Neuronal stem cell (in vitro differentiated cells): ENCODE measurements around the gene C19orf47.

ENCODE experiments used
- DNase-seq: peaks from one replicate; pipeline ENCODE4 v3.0.0-alpha.2; 2013; ENCODE audit warnings: low spot score
- H2AFZ ChIP-seq: one replicate; pipeline ENCODE4 v1.6.1; 2013; ENCODE audit warnings: mild to moderate bottlenecking, low read length, inconsistent platforms
- H2AK5ac ChIP-seq: 2 replicates; pipeline ENCODE4 v1.6.1; 2013; ENCODE audit warnings: low read depth, mild to moderate bottlenecking, inconsistent platforms, low read length, moderate library complexity, mixed read lengths
- H2BK120ac ChIP-seq: 2 replicates; pipeline ENCODE4 v1.6.1; 2013; ENCODE audit warnings: low read depth, mild to moderate bottlenecking, inconsistent platforms, low read length, moderate library complexity, mixed read lengths
- H2BK12ac ChIP-seq: one replicate; pipeline ENCODE4 v1.6.1; 2013; ENCODE audit warnings: low read length, inconsistent platforms
- H2BK15ac ChIP-seq: 2 replicates; pipeline ENCODE4 v1.6.1; 2013; ENCODE audit warnings: mild to moderate bottlenecking, low read length, inconsistent platforms, mixed read lengths
- H2BK5ac ChIP-seq: one replicate; pipeline ENCODE4 v1.6.1; 2013; ENCODE audit warnings: inconsistent platforms, mild to moderate bottlenecking, low read length, moderate library complexity
- H3K14ac ChIP-seq: one replicate; pipeline ENCODE4 v1.6.1; 2013; ENCODE audit warnings: low read length, inconsistent platforms
- H3K18ac ChIP-seq: 2 replicates; pipeline ENCODE4 v1.6.1; 2013; ENCODE audit warnings: low read length, inconsistent platforms
- H3K23ac ChIP-seq: 2 replicates; pipeline ENCODE4 v1.6.1; 2013; ENCODE audit warnings: low read depth, mild to moderate bottlenecking, mixed read lengths, low read length, inconsistent platforms; ENCODE audit not compliant: poor library complexity
- H3K27ac ChIP-seq: replicated peaks from 3 replicates; pipeline ENCODE4 v1.5.1; 2013; ENCODE audit warnings: low read length, inconsistent platforms
- H3K27me3 ChIP-seq, 3 experiments: 2 replicates each; pipeline ENCODE4 v1.6.1; 2013; ENCODE audit warnings: low read length in 3 of 3, mild to moderate bottlenecking in 2 of 3, inconsistent platforms in 1 of 3, low read depth in 1 of 3, mixed read lengths in 1 of 3, moderate library complexity in 1 of 3; ENCODE audit not compliant: control insufficient read depth in 3 of 3, insufficient read depth in 3 of 3
- H3K36me3 ChIP-seq, 2 donors: replicated peaks in 1 of 2; 2 replicates each; pipeline ENCODE4 v1.6.1; 2013; ENCODE audit warnings: low read length in 2 of 2; ENCODE audit not compliant: control insufficient read depth in 2 of 2, insufficient read depth in 2 of 2
- H3K4ac ChIP-seq: 2 replicates; pipeline ENCODE4 v1.6.1; 2013; ENCODE audit warnings: inconsistent platforms, mild to moderate bottlenecking, low read length, moderate library complexity
- H3K4me1 ChIP-seq, 2 donors: 1 replicate in 1 of 2; 2 replicates in 1 of 2; pipeline ENCODE4 v1.6.1; 2013; ENCODE audit warnings: low read length in 2 of 2, low read depth in 1 of 2; ENCODE audit not compliant: control insufficient read depth in 2 of 2, insufficient read depth in 1 of 2
- H3K4me2 ChIP-seq: one replicate; pipeline ENCODE4 v1.6.1; 2013; ENCODE audit warnings: mild to moderate bottlenecking, low read length, inconsistent platforms; ENCODE audit not compliant: insufficient read depth, poor library complexity, severe bottlenecking
- H3K4me3 ChIP-seq, 2 donors: 2 replicates each; pipeline ENCODE4 v1.5.1; 2013; ENCODE audit warnings: low read length in 2 of 2, mild to moderate bottlenecking in 2 of 2, inconsistent platforms in 1 of 2, moderate library complexity in 1 of 2
- H3K79me1 ChIP-seq: one replicate; pipeline ENCODE4 v1.6.1; 2013; ENCODE audit warnings: low read depth, mild to moderate bottlenecking, inconsistent platforms, low read length, moderate library complexity
- H3K9ac ChIP-seq: one replicate; pipeline ENCODE4 v1.6.1; 2013; ENCODE audit warnings: mild to moderate bottlenecking, low read depth, low read length, inconsistent platforms; ENCODE audit not compliant: poor library complexity
- H3K9me3 ChIP-seq, 2 donors: replicated peaks in 1 of 2; 2 replicates each; pipeline versions ENCODE3 to v1.6.1; 2013; ENCODE audit warnings: low read length in 2 of 2, mild to moderate bottlenecking in 2 of 2, inconsistent platforms in 1 of 2, low read depth in 1 of 2, mixed read lengths in 1 of 2, moderate library complexity in 1 of 2; ENCODE audit not compliant: control insufficient read depth in 2 of 2, insufficient read depth in 1 of 2
- H4K8ac ChIP-seq: one replicate; pipeline ENCODE4 v1.6.1; 2013; ENCODE audit warnings: low read depth, mild to moderate bottlenecking, inconsistent platforms, low read length, moderate library complexity
- H4K91ac ChIP-seq: one replicate; pipeline ENCODE4 v1.6.1; 2013; ENCODE audit warnings: low read length, low read depth, mild to moderate bottlenecking, inconsistent platforms; ENCODE audit not compliant: poor library complexity
- WGBS, 2 donors: extraction: QIAGEN DNeasy Blood & Tissue Kit; methylation state at CpG; one replicate each; pipeline ENCODE4 v1.1.7; 2013; ENCODE audit warnings: missing lambda C conversion rate in 2 of 2, mixed read lengths in 1 of 2; ENCODE audit not compliant: insufficient read length in 2 of 2, insufficient replicate concordance in 1 of 2; ENCODE audit errors: extremely low coverage in 2 of 2; 5-methylcytosine and 5-hydroxymethylcytosine counted together

The C19orf47 gene

GRCh38 chr19:40360020-40360707 is 12.0 kb upstream of the C19orf47 start:
- H3K4me2 ChIP-seq = no peak overlapping the region
- H3K4ac ChIP-seq = no peak overlapping the region
- H3K79me1 ChIP-seq = no peaks in the 10 kb centered on the region
- H3K4me1 ChIP-seq = peaks cover 0 to 2% of the 10 kb centered on the region in 2 donors
- H3K27me3 ChIP-seq = no peaks in the 10 kb centered on the region
- H3K27ac ChIP-seq = no peak overlapping the region
- H3K9ac ChIP-seq = no peak overlapping the region
- no peak overlapping the region for H2AK5ac ChIP-seq
- no peak overlapping the region for H2AFZ ChIP-seq
- peak overlapping the region; percentile 11 for H2BK5ac ChIP-seq
- H2BK12ac ChIP-seq = no peak overlapping the region
- no peak overlapping the region for H2BK15ac ChIP-seq
- peak overlapping the region; percentile 92 for H4K8ac ChIP-seq
- no peak overlapping the region for H4K91ac ChIP-seq
- no peak overlapping the region for H3K14ac ChIP-seq
- DNase-seq = no peak
- H3K36me3 ChIP-seq = no peaks in the 10 kb centered on the region
- H2BK120ac ChIP-seq = no peak overlapping the region
- WGBS, 2 donors = no CpG with 5 or more reads among the region's 13 CpGs
- H3K4me3 ChIP-seq = no peak overlapping the region
- no peak overlapping the region for H3K18ac ChIP-seq
- no peaks in the 10 kb centered on the region for H3K9me3 ChIP-seq
- H3K23ac ChIP-seq = peak overlapping the region; percentile 85

DNA sequence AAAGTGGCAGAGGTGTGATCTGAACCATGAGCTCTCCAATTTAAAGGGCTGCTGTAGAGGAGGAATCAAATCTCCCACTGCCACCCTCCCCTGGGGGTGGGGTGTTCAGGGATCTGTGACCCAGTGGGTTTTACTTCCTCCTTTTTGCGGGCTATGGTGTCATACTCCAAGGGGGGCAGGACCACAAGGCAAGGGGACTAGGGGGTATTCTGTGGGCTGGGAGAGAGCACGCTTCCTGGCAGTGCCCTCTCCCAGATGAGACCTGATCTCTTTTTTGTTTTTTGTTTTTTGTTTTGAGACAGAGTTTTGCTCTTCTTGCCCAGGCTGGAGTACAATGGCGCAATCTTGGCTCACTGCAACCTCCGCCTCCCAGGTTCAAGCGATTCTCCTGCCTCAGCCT is 10.6 kb upstream of the C19orf47 start:
- Histone ChIP-seq H3K79me1 (no peaks in the 10 kb centered on the region), H4K91ac (no peak overlapping the region), H3K4me2 (no peak overlapping the region), H3K4me1 (no peaks in the 10 kb centered on the region), H3K9me3 (no peaks in the 10 kb centered on the region), H2BK5ac (no peak overlapping the region), H3K36me3 (no peaks in the 10 kb centered on the region), H2AFZ (no peak overlapping the region), H2BK15ac (no peak overlapping the region), H3K23ac (no peak overlapping the region), H4K8ac (no peak overlapping the region), H3K14ac (no peak overlapping the region), H3K18ac (no peak overlapping the region), H2AK5ac (no peak overlapping the region), H2BK12ac (no peak overlapping the region), H3K27ac (no peak overlapping the region), H3K27me3 (no peaks in the 10 kb centered on the region), H3K4ac (no peak overlapping the region), H3K9ac (no peak overlapping the region), H3K4me3 (no peak overlapping the region), H2BK120ac (no peak overlapping the region)
- WGBS, 2 donors = no CpG with 5 or more reads among the region's 5 CpGs
- DNase-seq = no peak

DNA sequence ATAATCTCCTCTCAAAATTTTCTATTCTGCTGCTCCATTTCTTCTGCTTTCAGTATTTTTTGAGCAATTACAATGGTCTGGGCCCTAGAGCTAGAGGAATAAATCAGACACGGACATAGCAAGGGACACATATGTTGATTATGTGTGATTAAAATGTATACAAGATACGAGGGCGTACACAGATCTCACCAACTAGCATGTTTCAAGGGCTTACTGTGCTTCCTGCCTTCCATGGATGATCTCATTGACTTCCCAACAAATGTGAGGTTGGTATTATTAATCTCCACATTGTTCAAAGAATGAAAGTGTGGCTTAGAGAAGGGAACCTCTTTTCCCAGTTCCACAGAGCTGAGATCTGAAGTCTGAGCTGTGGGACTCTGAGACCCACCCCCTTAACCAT is 9.4 kb upstream of the C19orf47 start:
- Histone ChIP-seq H2BK15ac (no peak overlapping the region), H3K14ac (no peak overlapping the region), H3K4me3 (no peak overlapping the region), H2BK120ac (no peak overlapping the region), H3K9ac (no peak overlapping the region), H2AK5ac (no peak overlapping the region), H3K9me3 (no peaks in the 10 kb centered on the region), H3K36me3 (no peaks in the 10 kb centered on the region), H3K27ac (no peak overlapping the region), H3K18ac (no peak overlapping the region), H2AFZ (no peak overlapping the region), H3K4ac (no peak overlapping the region), H4K8ac (no peak overlapping the region), H3K23ac (no peak overlapping the region), H3K79me1 (no peaks in the 10 kb centered on the region), H3K27me3 (no peaks in the 10 kb centered on the region), H2BK12ac (no peak overlapping the region), H3K4me2 (no peak overlapping the region), H3K4me1 (no peaks in the 10 kb centered on the region), H2BK5ac (no peak overlapping the region), H4K91ac (no peak overlapping the region)
- WGBS, 2 donors = no CpG with 5 or more reads among the region's 3 CpGs
- DNase-seq = no peak

DNA sequence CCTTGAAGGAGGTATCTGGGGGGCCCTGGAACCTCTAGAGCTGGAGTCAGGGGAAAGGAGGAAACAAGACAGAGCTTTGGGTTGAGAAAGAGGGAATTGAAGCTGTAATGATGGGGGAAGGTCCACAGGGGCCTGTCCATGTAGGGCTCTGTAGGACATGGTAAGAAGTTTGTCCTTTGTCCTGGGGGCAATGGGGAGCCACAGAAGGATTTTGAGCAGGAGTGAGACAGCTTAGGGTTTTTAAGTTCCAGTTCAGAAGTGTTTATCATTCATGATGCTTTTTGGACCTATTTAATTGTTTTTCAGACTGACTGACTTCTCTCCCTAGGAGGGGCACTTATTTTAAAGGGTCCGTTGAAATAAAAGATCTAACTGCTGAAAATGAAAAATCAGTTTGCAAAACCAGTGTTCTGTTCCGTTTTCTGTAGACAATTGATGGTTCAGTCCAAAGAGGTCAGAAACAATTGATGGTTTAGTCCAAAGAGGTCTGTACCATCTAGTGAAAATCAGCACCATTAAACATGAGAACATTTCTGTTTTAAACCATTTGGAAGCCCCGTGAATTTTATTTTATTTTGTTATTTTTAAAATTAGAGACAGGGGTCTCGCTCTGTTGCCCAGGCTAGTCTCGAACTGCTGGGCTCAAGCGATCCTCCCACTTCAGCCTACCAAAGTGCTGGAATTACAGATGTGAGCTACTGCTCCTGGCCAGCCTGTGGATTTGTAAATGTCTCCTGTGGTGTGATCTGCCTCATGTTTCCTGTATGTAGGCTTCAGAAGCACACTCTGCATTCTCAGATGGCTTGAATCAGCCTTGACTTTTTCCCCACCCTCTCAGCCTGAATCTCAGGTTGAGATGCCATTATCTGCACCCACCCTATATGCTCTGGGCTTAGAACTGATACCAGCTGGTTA is 8.7 kb upstream of the C19orf47 start:
- Histone ChIP-seq H3K4me1 (no peaks in the 10 kb centered on the region), H3K23ac (no peak overlapping the region), H3K9me3 (no peaks in the 10 kb centered on the region), H3K79me1 (no peaks in the 10 kb centered on the region), H3K14ac (no peak overlapping the region), H3K9ac (no peak overlapping the region), H2BK5ac (no peak overlapping the region), H4K8ac (no peak overlapping the region), H2AFZ (no peak overlapping the region), H3K27me3 (no peaks in the 10 kb centered on the region), H3K4me3 (no peak overlapping the region), H2BK12ac (no peak overlapping the region), H2BK15ac (no peak overlapping the region), H3K18ac (no peak overlapping the region), H4K91ac (no peak overlapping the region), H3K4me2 (no peak overlapping the region), H2BK120ac (no peak overlapping the region), H3K27ac (no peak overlapping the region), H2AK5ac (no peak overlapping the region), H3K36me3 (no peaks in the 10 kb centered on the region), H3K4ac (no peak overlapping the region)
- no CpG with 5 or more reads among the region's 6 CpGs for WGBS, 2 donors
- DNase-seq = no peak
